DMS153 treated with DMSO at 0.1 percent for 48 hours (cell line): ENCODE results near the gene DGCR8.

Source experiments
- DNase-seq: peaks from one replicate; lab custom pipeline; 2025; ENCODE audit not compliant: unreplicated experiment; lab: John Stamatoyannopoulos, UW

Gene DGCR8

GRCh38 chr22:20079745-20080444 lies at the start of gene DGCR8:
Gene DGCR8 (plus strand): TSS chr22:20080241. CDS start chr22:20085964, 5,723 bp downstream.
- peak; percentile 91 for DNase-seq

DNA sequence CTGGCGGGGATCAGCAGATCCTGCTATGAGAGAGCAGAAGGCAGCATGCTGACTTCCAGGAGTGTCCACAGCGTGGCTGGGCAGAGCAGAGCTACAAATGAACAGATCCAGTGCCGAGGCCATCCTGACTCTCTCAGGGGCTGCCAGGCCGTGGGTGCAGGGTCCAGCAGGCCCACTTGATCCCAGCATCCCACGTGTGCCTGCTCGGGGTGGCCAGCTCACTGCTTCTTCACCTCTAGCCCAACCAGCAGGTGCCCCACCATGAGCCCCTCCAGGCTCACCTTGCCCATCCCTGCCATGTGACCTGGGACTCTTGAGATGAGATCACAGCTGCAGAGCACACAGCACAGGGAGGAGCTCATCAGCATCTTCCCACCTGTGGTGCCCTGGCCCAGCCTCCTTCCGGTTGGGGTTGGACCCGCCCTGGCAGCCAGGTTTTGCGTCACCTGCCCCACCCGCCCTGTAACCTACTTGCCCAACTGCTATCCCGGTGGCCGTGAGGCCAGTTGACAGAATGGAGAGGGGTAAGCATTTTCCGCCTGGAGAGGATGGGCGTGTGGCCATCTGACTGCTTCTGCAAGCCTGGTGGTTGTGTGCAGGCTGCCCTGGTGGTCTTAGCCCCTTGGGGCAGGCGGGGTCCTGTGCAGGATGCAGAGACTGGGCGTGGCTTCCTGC lies 48.2 kb upstream of the DGCR8 start:
- no peak for DNase-seq

DNA sequence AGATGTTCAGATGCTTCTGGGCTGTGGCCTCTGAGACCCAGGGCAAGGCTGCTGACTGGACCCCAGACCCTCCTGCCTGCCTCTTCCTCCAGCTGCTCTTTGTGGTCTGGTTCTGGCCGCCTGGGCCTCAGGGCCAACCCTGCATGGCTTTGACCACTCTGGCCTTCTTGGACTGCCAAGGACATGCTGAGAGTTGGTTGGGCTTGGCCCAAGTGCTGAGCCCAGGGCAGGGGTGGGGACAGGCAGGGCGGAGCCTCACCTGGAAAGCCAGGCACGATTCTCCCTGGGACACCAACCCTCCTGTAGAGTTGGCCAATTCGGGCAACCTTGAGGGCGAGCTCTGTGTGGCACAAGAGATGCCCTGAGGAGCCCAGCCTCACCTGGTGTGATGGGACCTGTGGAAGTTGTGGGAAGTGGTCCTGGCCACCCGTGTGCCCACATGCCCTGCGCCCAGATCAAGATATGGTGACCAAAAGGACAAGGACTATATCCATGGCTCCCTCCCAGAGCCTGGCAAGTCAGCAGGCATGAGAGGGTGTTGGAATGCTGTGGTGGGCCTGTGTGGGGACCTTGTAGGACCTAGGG lies 47.5 kb upstream of the DGCR8 start:
- no peak for DNase-seq

DNA sequence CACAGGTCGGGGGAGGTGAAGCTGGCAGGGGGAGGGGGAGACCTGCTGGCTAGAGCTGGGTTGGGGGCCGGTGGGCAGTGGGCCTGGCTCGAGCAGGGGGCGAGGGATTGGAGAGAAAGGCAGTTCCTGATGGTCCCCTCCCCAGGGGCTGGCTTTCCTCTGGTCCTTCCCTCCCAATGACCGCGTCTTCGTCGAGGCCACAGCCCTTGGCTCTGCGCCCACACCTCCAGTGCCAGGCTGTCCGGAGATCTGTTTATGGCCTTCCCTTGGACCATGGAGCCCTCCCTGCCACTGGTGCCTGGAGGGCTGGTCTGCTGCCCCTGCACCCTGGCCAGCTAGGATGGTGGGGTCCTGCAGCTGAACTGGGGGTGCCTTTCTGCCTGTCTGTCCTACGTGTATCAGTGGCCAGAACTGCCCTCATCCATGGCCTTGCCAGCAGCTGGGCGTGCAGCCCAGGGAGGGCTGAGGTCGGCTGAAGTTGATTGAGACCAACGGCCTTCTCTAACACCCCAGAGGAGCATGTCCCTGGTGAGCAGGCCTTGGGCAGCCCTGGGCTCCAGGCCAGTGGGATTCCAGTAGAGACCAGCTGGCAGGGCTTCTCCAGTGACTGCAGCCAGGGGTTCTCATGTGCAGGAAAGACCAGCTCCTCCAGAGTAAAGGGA lies 46.9 kb upstream of the DGCR8 start:
- DNase-seq: no peak

GRCh38 chr22:20034143-20034542 lies 45.9 kb upstream of the DGCR8 start:
- DNase-seq: no peak

DNA sequence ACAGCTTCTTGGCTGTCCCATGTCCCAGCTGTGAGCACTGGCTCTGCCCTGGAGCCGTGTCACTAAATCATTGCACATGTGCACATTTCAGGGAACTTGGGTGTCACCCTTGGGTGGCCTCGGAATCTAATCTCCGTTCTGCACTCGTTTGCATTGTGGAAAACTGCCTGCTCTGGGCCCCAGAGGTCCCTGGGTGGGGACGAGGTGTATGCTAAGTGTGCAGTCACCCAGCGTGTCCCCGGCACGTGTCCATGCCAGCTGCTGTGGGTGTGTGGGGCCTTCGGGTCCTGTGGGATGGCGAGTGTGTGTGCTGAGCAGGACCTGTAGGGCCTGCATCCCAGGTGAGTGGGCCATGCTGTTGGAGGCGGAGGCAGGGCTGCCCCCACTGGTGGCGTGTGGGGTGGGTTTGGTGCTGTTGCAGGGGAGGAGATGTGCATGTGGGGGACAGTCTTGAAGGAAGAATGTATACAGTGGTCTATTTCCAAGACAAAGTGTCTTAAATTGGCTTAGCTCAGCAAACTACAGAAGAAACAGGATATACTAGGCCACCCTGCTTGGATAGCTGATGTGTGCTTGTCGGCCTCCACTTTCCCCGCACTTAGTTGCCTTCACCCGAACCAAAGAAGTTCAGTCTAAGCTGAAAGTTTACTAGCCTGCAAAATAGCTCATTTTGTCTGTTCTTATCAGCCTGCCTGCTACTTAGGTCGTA lies 44.5 kb upstream of the DGCR8 start:
- no peak for DNase-seq

DNA sequence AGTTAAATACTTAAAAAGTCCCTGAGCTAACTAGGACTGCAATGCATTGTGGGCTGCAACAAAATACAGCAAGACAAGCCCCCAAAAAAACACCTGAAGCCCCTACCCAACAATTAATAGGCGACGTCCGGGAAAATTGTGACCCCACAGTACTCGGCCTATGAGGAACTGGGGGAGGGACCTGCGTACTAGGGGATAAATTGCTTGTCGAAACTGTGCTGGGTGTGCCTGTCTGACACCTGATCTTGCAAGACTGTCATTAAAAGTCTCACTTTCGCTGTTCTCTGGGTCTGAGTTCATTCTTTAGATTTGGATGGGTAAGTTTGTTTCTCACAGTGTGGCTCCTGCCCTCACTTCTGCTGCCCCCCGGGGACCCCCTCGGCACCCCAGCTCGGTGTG lies 44.0 kb upstream of the DGCR8 start:
- no peak for DNase-seq

DNA sequence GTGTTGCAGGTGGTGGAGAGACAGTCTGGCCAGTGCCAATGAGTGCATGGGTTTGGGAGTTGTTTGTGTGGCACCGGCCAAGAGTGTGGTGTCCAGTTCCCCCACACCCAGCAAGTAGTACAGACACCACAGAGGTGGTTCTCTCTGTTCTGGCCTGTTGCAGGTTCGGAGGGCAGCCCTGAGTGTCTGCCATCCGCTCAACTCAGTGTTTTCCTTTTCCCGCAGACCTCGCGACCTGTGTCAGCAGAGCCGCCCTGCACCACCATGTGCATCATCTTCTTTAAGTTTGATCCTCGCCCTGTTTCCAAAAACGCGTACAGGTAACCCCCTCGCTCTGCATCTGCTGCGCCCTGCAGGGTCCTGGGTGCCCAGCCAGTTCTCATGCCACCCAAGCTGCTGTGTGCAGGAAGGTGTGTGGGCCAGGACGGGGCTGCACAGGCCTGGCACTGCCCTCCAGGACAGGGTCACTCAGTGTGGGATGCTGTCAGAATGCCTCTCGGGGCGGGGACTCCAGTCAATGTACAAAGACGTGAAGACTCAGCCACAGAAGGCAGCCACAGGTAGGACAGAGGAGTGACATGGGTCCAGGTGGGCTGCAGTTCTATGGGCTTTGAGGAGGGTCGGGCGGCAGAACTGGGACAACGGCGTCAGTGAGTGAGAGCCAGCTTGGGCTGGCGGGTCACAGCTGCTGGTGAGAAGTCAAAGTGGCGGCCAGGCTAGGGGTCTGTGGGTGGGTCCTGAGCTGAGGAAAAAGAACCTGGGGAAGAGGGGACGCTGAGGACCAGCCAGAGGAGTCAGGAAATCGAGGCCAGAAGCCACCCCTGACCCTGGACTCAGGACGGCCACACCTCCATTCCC lies 43.3 kb upstream of the DGCR8 start:
- DNase-seq: no peak

- DNase-seq: no peak
Observed at GRCh38 chr22:20037419-20037818, 42.6 kb upstream of the DGCR8 start.

DNA sequence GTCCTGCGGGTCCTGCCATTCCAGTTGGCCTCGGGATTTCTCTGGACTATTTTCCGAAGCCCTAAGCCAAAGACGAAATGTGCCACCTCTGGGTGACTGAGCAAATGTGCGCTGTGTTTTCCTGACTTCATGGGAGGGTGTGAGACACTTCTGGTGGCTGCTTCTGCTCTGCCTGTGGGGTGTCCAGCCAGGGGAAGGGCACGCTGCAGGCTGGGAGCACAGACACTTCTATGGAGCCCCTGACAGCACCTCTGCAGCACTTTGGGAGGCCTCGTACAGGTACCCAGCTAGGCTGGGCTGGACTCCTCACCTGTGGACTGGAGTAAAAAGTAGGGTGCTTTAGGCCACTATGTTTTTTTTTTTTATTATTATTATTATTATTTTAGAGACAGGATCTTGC lies 41.5 kb upstream of the DGCR8 start:
- DNase-seq: no peak

- no peak for DNase-seq
Observed at GRCh38 chr22:20039683-20040325, 40.2 kb upstream of the DGCR8 start.

- no peak for DNase-seq
Observed at GRCh38 chr22:20040327-20041200, 39.5 kb upstream of the DGCR8 start.

DNA sequence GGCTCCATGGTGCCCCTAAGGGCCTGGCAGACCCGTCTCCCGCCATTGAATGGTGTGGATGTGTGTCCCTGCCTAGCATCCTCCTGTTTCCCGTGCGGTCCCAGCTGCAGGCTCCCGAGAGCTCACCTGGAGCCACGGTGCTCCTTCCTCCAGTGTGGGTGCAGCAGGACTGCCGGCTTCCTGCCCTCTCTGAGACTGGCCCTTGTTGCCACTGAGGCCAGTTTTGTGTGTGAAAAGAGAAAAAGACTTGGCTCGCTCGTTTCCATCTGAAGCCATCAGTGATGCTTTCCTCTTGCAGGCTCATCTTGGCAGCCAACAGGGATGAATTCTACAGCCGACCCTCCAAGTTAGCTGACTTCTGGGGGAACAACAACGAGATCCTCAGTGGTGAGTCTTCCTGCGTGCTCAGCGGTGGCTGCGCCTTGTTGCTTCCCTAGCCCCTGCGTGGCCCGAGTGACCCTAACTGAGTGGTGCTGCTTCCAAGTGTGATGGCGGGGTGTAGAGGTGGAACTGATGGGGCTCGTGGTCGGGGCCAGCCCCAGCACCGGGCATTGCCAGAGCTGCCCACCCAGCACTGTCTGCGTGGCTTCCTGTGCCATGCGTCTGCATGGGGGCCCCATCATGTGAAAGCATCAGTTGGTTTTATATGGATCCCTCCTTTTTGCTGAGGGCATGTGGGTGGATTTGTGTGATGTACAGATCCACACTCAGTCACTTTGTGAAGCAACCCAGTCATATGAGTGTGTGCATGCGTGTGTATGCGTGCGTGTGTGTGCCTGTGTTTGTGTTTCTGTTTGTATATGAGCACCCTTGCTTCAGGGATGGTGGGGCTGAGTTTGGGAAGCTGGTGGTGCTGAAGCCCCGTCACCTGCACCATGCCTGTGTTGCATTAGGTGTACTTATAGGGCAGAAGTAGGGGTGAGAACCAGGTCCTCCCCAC lies 36.7 kb upstream of the DGCR8 start:
- no peak for DNase-seq

- DNase-seq: no peak
Observed at GRCh38 chr22:20043997-20044342, 36.1 kb upstream of the DGCR8 start.

GRCh38 chr22:20044495-20045151 lies 35.4 kb upstream of the DGCR8 start:
- DNase-seq: no peak

DNA sequence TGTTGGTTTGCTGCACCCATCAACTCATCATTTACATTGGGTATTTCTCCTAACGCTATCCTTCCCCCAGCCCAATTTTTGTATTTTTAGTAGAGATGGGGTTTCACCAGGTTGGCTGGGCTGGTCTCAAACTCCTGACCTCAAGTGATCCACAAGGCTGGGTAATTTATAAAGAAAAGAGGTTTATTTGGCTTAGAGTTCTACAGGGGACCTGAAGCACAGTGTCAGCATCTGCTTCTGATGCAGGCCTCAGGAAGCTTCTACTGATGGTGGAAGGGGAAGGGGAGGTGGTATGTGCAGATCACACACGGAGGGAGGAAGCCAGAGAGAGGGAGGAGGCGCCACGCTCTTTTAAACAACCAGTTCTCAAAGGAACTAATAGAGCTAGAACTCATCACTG lies 33.3 kb upstream of the DGCR8 start:
- no peak for DNase-seq

DNA sequence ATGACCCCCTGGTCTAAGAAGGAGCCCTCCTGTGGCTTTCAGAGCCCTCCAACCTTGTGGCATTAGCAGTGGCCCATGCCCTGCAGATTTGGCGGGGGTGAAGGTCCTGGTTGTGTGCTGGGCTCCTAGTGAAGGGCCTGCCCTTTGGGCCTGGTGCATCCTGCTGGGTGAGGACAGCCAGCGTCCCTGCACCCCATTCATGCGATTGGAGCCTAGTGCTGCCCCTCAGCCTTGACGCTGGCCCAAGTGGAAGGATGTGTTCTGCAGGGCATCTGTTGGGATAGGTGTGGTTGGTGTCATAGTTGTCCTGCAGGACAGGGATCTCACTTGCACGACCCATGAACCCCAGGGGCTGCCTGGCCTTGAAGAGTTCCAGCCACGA lies 28.1 kb upstream of the DGCR8 start:
- DNase-seq: no peak
